ENCODE measurements around the gene EFR3B. TPM values are rescaled to one million over a fixed set of nuclear protein-coding genes. Genes with fewer than 3 reads are reported as not detected.

EFR3B gene
- total and polyA plus RNA-seq, 2 of the 4 experiments (the other 2 are of a cell fraction) = 0.38 to 0.90 TPM

DNA sequence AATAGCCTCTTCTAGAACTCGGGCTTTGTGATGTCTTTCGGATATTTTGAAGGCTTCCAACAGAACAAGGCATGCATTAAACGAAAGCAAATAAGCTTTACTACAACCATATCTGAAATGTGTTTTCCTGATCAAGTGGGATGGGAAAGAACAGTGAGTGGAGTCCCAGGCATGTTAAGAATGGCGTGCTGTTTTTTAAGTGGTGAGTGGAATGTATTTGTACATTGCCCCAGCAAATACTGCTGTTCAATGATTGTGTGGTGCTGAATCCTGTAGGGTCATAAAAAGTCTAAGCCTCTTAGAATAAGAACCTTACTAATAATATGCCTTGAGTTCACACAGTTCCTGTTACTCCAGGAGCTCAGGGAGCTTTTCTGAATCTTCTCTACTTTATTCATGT is 74.0 kb downstream of the EFR3B start:
- H4K91ac ChIP-seq (ENCODE audit: insufficient read depth, low read depth, low read length) = no peak overlapping the region
- H2BK120ac ChIP-seq (ENCODE audit: low read depth, low read length) = no peak overlapping the region
- H4K20me1 ChIP-seq (ENCODE audit: insufficient read depth, low read length) = no peaks in the 10 kb centered on the region
- no peaks in the 10 kb centered on the region for H3K4me1 ChIP-seq (ENCODE audit: control insufficient read depth, insufficient read depth, low read length)
- no peak overlapping the region for H3K4me3 ChIP-seq (ENCODE audit: insufficient read depth, low read depth, low read length)
- H3K14ac ChIP-seq (replicated peaks; ENCODE audit: low read depth, low read length) = no peak overlapping the region
- DNase-seq = peak; percentile 68
- no peak overlapping the region for H3K4me2 ChIP-seq (ENCODE audit: low read depth, low read length)
- H3K9me1 ChIP-seq (ENCODE audit: insufficient read depth, low read length) = no peaks in the 10 kb centered on the region
- H3K9ac ChIP-seq (ENCODE audit: low read depth, low read length) = no peak overlapping the region
- no peak overlapping the region for H4K8ac ChIP-seq (ENCODE audit: low read depth in 2 of 2, low read length in 2 of 2)
- no peaks in the 10 kb centered on the region for H3K9me3 ChIP-seq (ENCODE audit: control insufficient read depth, insufficient read depth, low read length)
- in situ Hi-C loops (cut with MboI; ENCODE audit: low sequenced_read_pairs) = no loop called here
- dilution Hi-C loops (cut with HindIII; ENCODE audit: low sequenced_read_pairs, unreplicated experiment) = no loop called here
- no peak overlapping the region for H3K23ac ChIP-seq (ENCODE audit: low read depth, low read length)
- BruUV-seq (replicated peaks) = no TSS peak
- no CpG with 5 or more reads among the region's 4 CpGs for WGBS, 2 experiments (ENCODE audit: extremely low coverage in 2 of 2, insufficient read length in 1 of 2)
- no peak overlapping the region for H3K27ac ChIP-seq (ENCODE audit: insufficient read depth, low read length)
- no peak overlapping the region for H3K4ac ChIP-seq (ENCODE audit: low read depth, low read length)
- ATAC-seq (ENCODE audit: low read depth) = peak; percentile 94
- no peak overlapping the region for H2BK5ac ChIP-seq (ENCODE audit: low read depth, low read length, poor library complexity, severe bottlenecking)
- no peaks in the 10 kb centered on the region for H3K79me1 ChIP-seq (ENCODE audit: low read depth in 1 of 2, low read length in 2 of 2)
- TF ChIP-seq, protein P1, sequence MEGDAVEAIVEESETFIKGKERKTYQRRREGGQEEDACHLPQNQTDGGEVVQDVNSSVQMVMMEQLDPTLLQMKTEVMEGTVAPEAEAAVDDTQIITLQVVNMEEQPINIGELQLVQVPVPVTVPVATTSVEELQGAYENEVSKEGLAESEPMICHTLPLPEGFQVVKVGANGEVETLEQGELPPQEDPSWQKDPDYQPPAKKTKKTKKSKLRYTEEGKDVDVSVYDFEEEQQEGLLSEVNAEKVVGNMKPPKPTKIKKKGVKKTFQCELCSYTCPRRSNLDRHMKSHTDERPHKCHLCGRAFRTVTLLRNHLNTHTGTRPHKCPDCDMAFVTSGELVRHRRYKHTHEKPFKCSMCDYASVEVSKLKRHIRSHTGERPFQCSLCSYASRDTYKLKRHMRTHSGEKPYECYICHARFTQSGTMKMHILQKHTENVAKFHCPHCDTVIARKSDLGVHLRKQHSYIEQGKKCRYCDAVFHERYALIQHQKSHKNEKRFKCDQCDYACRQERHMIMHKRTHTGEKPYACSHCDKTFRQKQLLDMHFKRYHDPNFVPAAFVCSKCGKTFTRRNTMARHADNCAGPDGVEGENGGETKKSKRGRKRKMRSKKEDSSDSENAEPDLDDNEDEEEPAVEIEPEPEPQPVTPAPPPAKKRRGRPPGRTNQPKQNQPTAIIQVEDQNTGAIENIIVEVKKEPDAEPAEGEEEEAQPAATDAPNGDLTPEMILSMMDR (conservative IDR thresholded peaks at IDR 0.05; ENCODE audit: low read depth, low read length) = no peak
- no peak for TF ChIP-seq NFE2L2 (IDR thresholded peaks at IDR 0.05; ENCODE audit: low read depth, low read length)
- no peak for TF ChIP-seq CHD1 (IDR thresholded peaks at IDR 0.05; ENCODE audit: low read depth, low read length)
- TF ChIP-seq RCOR1 (IDR thresholded peaks at IDR 0.05; ENCODE audit: insufficient replicate concordance, low read length) = peak; percentile 30
- TF ChIP-seq CEBPB (IDR thresholded peaks at IDR 0.05; ENCODE audit: low read depth, low read length) = 0 out of 2 replicates have a peak, but pooled peaks have one; percentile 10
- TF ChIP-seq RAD21 (IDR thresholded peaks at IDR 0.05; ENCODE audit: low read length) = no peak
- no peak for TF ChIP-seq RFX5 (IDR thresholded peaks at IDR 0.05; ENCODE audit: low read depth, low read length)
- ChIA-PET CTCF (no interaction called here), POLR2A (ENCODE audit: unreplicated experiment) (no interaction called here)
- H2BK15ac ChIP-seq (ENCODE audit: low read depth, low read length) = no peak overlapping the region
- no peaks in the 10 kb centered on the region; the same call in 1 of the 2 replicates for H3K27me3 ChIP-seq (ENCODE audit: control insufficient read depth, insufficient read depth, low read length)
- H3K18ac ChIP-seq (ENCODE audit: low read depth, low read length) = no peak overlapping the region
- no peak overlapping the region for H2BK20ac ChIP-seq (ENCODE audit: low read depth, low read length)
- H2AFZ ChIP-seq (replicated peaks; ENCODE audit: low read length, poor library complexity) = no peak overlapping the region
- no peak overlapping the region for H3K56ac ChIP-seq (ENCODE audit: extremely low read depth, insufficient read depth, low read length)
- H2AK9ac ChIP-seq (replicated peaks; ENCODE audit: low read depth, low read length, poor library complexity) = no peak overlapping the region
- H3K36me3 ChIP-seq (ENCODE audit: control insufficient read depth, insufficient read depth, low read length) = no peaks in the 10 kb centered on the region
- intact Hi-C loops (cut with micrococcal nuclease) = no loop called here
- no peak overlapping the region for H4K5ac ChIP-seq (ENCODE audit: low read depth, low read length)
- H2AK5ac ChIP-seq (ENCODE audit: low read depth, low read length) = no peak overlapping the region

Measured in IMR-90 (cell line).